Vagina (tissue), 2 donors: Measurements from ENCODE around the gene PIGP.

ENCODE experiments used
- POLR2A ChIP-seq, 2 donors: fragments of 450-650 bp; IDR thresholded peaks; one replicate each; pipeline ENCODE4 v1.6.1; 2017; ENCODE audit warnings: antibody characterized with exemption in 2 of 2, mild to moderate bottlenecking in 2 of 2, moderate library complexity in 2 of 2
- TF ChIP-seq, protein P1 (sequence below), 3 experiments: fragments of 450-650 bp in 2 of 3; fragments of 200-600 bp in 1 of 3; sonication (generic) in 1 of 3; IDR thresholded peaks; one replicate each; pipeline ENCODE4 v1.5.1; 2017 to 2019; ENCODE audit warnings: antibody characterized with exemption in 3 of 3, mild to moderate bottlenecking in 2 of 3, moderate library complexity in 2 of 3

DNA sequence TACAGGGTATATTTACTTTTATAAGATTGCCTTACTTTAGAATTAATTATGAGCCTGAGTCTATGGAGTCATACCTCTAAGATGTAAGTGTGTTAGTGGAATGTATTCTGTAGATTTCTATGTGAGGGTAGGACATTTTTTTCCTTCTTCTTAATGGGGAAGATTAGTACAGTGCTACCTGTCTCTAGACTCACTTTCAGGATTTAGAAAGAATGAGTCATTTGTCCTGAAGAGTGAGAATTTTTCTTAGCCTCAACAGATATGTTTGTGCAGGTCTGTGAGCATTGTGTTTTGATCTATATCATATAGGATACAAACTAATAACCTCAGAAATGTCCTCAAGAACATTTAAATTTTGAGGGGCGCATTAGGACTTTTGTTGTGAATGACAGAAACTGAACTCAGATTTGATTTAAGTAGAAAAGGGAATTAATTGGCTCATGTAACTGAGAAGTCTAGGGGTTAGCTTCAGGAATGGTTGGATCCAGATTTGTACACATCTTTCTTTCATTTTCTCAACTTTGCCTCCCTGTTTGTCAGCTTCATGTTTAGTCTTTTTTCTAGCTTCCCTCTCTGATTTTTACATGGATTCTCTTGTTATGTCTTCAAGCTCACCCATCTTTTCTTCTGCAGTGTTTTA, 45.4 kb upstream of the PIGP start:
- TF ChIP-seq, protein P1, sequence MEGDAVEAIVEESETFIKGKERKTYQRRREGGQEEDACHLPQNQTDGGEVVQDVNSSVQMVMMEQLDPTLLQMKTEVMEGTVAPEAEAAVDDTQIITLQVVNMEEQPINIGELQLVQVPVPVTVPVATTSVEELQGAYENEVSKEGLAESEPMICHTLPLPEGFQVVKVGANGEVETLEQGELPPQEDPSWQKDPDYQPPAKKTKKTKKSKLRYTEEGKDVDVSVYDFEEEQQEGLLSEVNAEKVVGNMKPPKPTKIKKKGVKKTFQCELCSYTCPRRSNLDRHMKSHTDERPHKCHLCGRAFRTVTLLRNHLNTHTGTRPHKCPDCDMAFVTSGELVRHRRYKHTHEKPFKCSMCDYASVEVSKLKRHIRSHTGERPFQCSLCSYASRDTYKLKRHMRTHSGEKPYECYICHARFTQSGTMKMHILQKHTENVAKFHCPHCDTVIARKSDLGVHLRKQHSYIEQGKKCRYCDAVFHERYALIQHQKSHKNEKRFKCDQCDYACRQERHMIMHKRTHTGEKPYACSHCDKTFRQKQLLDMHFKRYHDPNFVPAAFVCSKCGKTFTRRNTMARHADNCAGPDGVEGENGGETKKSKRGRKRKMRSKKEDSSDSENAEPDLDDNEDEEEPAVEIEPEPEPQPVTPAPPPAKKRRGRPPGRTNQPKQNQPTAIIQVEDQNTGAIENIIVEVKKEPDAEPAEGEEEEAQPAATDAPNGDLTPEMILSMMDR (IDR thresholded peaks at IDR 0.05): no peak
- TF ChIP-seq POLR2A (IDR thresholded peaks at IDR 0.05): no peak
